Neural progenitor cell (in vitro differentiated cells): ENCODE results near the gene VWC2L. TPM values are rescaled to one million over a fixed set of nuclear protein-coding genes. Genes with fewer than 3 reads are reported as not detected.

ENCODE experiments used
- DNase-seq: peaks from one replicate; pipeline ENCODE4 v3.0.0-alpha.2; 2016; ENCODE audit warnings: low spot score
- H2AFZ ChIP-seq: fragments of 200-600 bp; sonication (generic); replicated peaks from 2 replicates; pipeline ENCODE4 v1.6.1; 2016; ENCODE audit warnings: antibody characterized with exemption
- H3F3A ChIP-seq: fragments of 200-600 bp; sonication (generic); 2 replicates; pipeline ENCODE4 v1.6.1; 2016; ENCODE audit warnings: antibody characterized with exemption, low read depth
- H3K27ac ChIP-seq: fragments of 200-600 bp; sonication (generic); 2 replicates; pipeline ENCODE4 v1.5.1; 2016; ENCODE audit warnings: mild to moderate bottlenecking
- H3K27me3 ChIP-seq: fragments of 200-600 bp; sonication (generic); 2 replicates; pipeline ENCODE4 v1.6.1; 2016; ENCODE audit warnings: mild to moderate bottlenecking, moderate library complexity
- H3K36me3 ChIP-seq: fragments of 200-600 bp; sonication (generic); 2 replicates; pipeline ENCODE4 v1.5.1; 2016
- H3K4me1 ChIP-seq: fragments of 200-600 bp; sonication (generic); 2 replicates; pipeline ENCODE4 v1.6.1; 2016; ENCODE audit warnings: mixed run types
- H3K4me2 ChIP-seq: fragments of 200-600 bp; sonication (generic); 2 replicates; pipeline ENCODE4 v1.6.1; 2016
- H3K4me3 ChIP-seq: fragments of 200-600 bp; sonication (generic); 2 replicates; pipeline ENCODE4 v1.5.1; 2016
- H3K79me2 ChIP-seq: fragments of 200-600 bp; sonication (generic); 2 replicates; pipeline ENCODE4 v1.6.1; 2016; ENCODE audit warnings: low read depth
- H3K9ac ChIP-seq: fragments of 200-600 bp; sonication (generic); 2 replicates; pipeline ENCODE4 v1.6.1; 2016
- H3K9me3 ChIP-seq: fragments of 200-600 bp; sonication (generic); 2 replicates; pipeline ENCODE4 v1.5.1; 2016; ENCODE audit warnings: low read depth
- H4K20me1 ChIP-seq: fragments of 200-600 bp; sonication (generic); 2 replicates; pipeline ENCODE4 v1.6.1; 2016; ENCODE audit warnings: low read depth
- H3K27ac Mint-ChIP-seq: 3 replicates; pipeline ENCODE4 v1.8.0; 2021; ENCODE audit warnings: mixed read lengths
- H3K27me3 Mint-ChIP-seq: 2 replicates; pipeline ENCODE4 v1.8.0; 2022; ENCODE audit warnings: low read depth, mild to moderate bottlenecking, inconsistent platforms, moderate library complexity, mixed read lengths; ENCODE audit not compliant: insufficient read depth
- H3K36me3 Mint-ChIP-seq: 3 replicates; pipeline ENCODE4 v1.8.0; 2021; ENCODE audit warnings: mixed read lengths
- H3K4me1 Mint-ChIP-seq: 3 replicates; pipeline ENCODE4 v1.8.0; 2021; ENCODE audit warnings: mixed read lengths
- H3K4me3 Mint-ChIP-seq: 3 replicates; pipeline ENCODE4 v1.8.0; 2021; ENCODE audit warnings: mild to moderate bottlenecking, moderate library complexity, mixed read lengths
- H3K9me3 Mint-ChIP-seq: 3 replicates; pipeline ENCODE4 v1.8.0; 2020; ENCODE audit warnings: mixed read lengths
- CTCF ChIP-seq: fragments of 200-600 bp; sonication (generic); IDR thresholded peaks from 2 replicates; pipeline ENCODE4 v1.5.1; 2017; ENCODE audit warnings: antibody characterized with exemption, mild to moderate bottlenecking
- EZH2 ChIP-seq: fragments of 200-600 bp; sonication (generic); IDR thresholded peaks from 2 replicates; pipeline ENCODE4 v1.6.1; 2017; ENCODE audit warnings: antibody characterized with exemption, mild to moderate bottlenecking, moderate library complexity
- EZH2phosphoT487 ChIP-seq: fragments of 200-600 bp; sonication (generic); IDR thresholded peaks from 2 replicates; pipeline ENCODE4 v1.6.1; 2017; ENCODE audit warnings: antibody characterized with exemption
- total RNA-seq: library from RNA; depleted of rRNA; stranded (reverse); fragments of >200 nt; gene quantifications from 2 replicates; pipeline ENCODE4 v1.2.3, GENCODE V29; 2015; ENCODE audit warnings: low replicate concordance

Gene VWC2L
- total RNA-seq, 1 donor from 2014 or later, result not detected

- Histone ChIP-seq H3K27me3 (no peaks in the 10 kb centered on the region), H2AFZ (no peak overlapping the region), H4K20me1 (no peaks in the 10 kb centered on the region), H3K36me3 (no peaks in the 10 kb centered on the region), H3K4me1 (no peaks in the 10 kb centered on the region), H3K4me3 (no peak overlapping the region), H3K27ac (no peak overlapping the region), H3K79me2 (no peaks in the 10 kb centered on the region), H3K9ac (no peak overlapping the region), H3K4me2 (no peak overlapping the region), H3F3A (no peaks in the 10 kb centered on the region), H3K9me3 (no peaks in the 10 kb centered on the region)
- Mint-ChIP-seq H3K27me3 (no peaks in the 10 kb centered on the region), H3K4me3 (no peak overlapping the region), H3K4me1 (no peaks in the 10 kb centered on the region), H3K36me3 (no peaks in the 10 kb centered on the region), H3K9me3 (no peaks in the 10 kb centered on the region), H3K27ac (no peak overlapping the region)
- no peak for TF ChIP-seq EZH2phosphoT487
- TF ChIP-seq EZH2, result no peak
- no peak for TF ChIP-seq CTCF
- DNase-seq, result no peak
Observed at GRCh38 chr2:214389334-214389733, 21.5 kb upstream of the VWC2L start.

- no peak for TF ChIP-seq EZH2phosphoT487
- TF ChIP-seq CTCF, result no peak
- no peak for TF ChIP-seq EZH2
- H3K4me1 Mint-ChIP-seq, result no peaks in the 10 kb centered on the region
Observed at GRCh38 chr2:214393796-214394195, 17.1 kb upstream of the VWC2L start.

GRCh38 chr2:214395040-214395439, 15.8 kb upstream of the VWC2L start:
- H3K4me1 ChIP-seq, result no peaks in the 10 kb centered on the region
- no peak overlapping the region for H3K27ac ChIP-seq
- no peak overlapping the region for H2AFZ ChIP-seq
- Mint-ChIP-seq H3K27me3 (peaks cover 2% of the 10 kb centered on the region), H3K4me3 (no peak overlapping the region), H3K27ac (no peak overlapping the region), H3K4me1 (no peaks in the 10 kb centered on the region), H3K9me3 (no peaks in the 10 kb centered on the region), H3K36me3 (no peaks in the 10 kb centered on the region)
- no peak overlapping the region for H3K9ac ChIP-seq
- H3K79me2 ChIP-seq, result no peaks in the 10 kb centered on the region
- no peaks in the 10 kb centered on the region for H4K20me1 ChIP-seq
- no peaks in the 10 kb centered on the region for H3F3A ChIP-seq
- no peak for TF ChIP-seq EZH2phosphoT487
- TF ChIP-seq EZH2, result no peak
- TF ChIP-seq CTCF, result no peak
- DNase-seq, result no peak
- H3K27me3 ChIP-seq, result no peaks in the 10 kb centered on the region
- no peak overlapping the region for H3K4me3 ChIP-seq
- no peak overlapping the region for H3K4me2 ChIP-seq
- no peaks in the 10 kb centered on the region for H3K36me3 ChIP-seq
- no peaks in the 10 kb centered on the region for H3K9me3 ChIP-seq

More at GRCh38 chr2:214393796-214394195, 17.1 kb upstream of the VWC2L start:
- H3K4me1 ChIP-seq, result no peaks in the 10 kb centered on the region
- H3K4me2 ChIP-seq, result no peak overlapping the region
- H3K79me2 ChIP-seq, result no peaks in the 10 kb centered on the region
- Mint-ChIP-seq H3K36me3 (no peaks in the 10 kb centered on the region), H3K9me3 (no peaks in the 10 kb centered on the region), H3K27me3 (peaks cover 2% of the 10 kb centered on the region), H3K4me3 (no peak overlapping the region), H3K27ac (no peak overlapping the region)
- no peak overlapping the region for H3K27ac ChIP-seq
- DNase-seq, result no peak
- H3K9ac ChIP-seq, result no peak overlapping the region
- no peaks in the 10 kb centered on the region for H3K36me3 ChIP-seq
- H2AFZ ChIP-seq, result no peak overlapping the region
- no peak overlapping the region for H3K4me3 ChIP-seq
- no peaks in the 10 kb centered on the region for H4K20me1 ChIP-seq
- H3K27me3 ChIP-seq, result no peaks in the 10 kb centered on the region
- H3F3A ChIP-seq, result no peaks in the 10 kb centered on the region
- H3K9me3 ChIP-seq, result no peaks in the 10 kb centered on the region
